HL-60 (cell line): ENCODE data around the gene CSF2RB.

ENCODE experiments used
- DNase-seq, 2 experiments: peaks; one replicate each; pipeline ENCODE4 v3.0.0-alpha.2; 2010 to 2020; ENCODE audit warnings: low read depth in 1 of 2, low spot score in 1 of 2
- H3K27ac ChIP-seq: fragments of 250-450 bp; sonication (Bioruptor Pico); replicated peaks from 2 replicates; pipeline ENCODE4 v1.5.1; 2020; ENCODE audit warnings: mild to moderate bottlenecking, moderate library complexity
- H3K27me3 ChIP-seq: fragments of 250-450 bp; sonication (Bioruptor Pico); 2 replicates; pipeline ENCODE4 v1.5.1; 2021; ENCODE audit warnings: mild to moderate bottlenecking, moderate library complexity; ENCODE audit not compliant: insufficient read depth, poor library complexity, severe bottlenecking
- H3K4me3 ChIP-seq: replicated peaks from 2 replicates; pipeline ENCODE4 v1.5.1; 2011; ENCODE audit warnings: mild to moderate bottlenecking, control low read depth, low read length; ENCODE audit not compliant: insufficient read depth
- GABPA ChIP-seq: IDR thresholded peaks from 2 replicates; pipeline ENCODE4 v1.6.1; 2012; ENCODE audit warnings: low read depth
- POLR2AphosphoS5 ChIP-seq: IDR thresholded peaks from 2 replicates; pipeline ENCODE4 v1.6.1; 2012; ENCODE audit warnings: low read depth
- SPI1 ChIP-seq: IDR thresholded peaks from 2 replicates; pipeline ENCODE4 v1.6.1; 2012; ENCODE audit warnings: low read depth, mild to moderate bottlenecking, borderline replicate concordance
- TF ChIP-seq, protein P1 (sequence below): IDR thresholded peaks from 2 replicates; pipeline ENCODE4 v1.6.1; 2012; ENCODE audit warnings: low read depth; ENCODE audit not compliant: insufficient replicate concordance
- TF ChIP-seq, protein P2 (sequence below): IDR thresholded peaks from one replicate; pipeline ENCODE4 v1.5.1; 2011; ENCODE audit warnings: low read length, control low read depth, inconsistent platforms; ENCODE audit not compliant: insufficient read depth

Gene CSF2RB

DNA sequence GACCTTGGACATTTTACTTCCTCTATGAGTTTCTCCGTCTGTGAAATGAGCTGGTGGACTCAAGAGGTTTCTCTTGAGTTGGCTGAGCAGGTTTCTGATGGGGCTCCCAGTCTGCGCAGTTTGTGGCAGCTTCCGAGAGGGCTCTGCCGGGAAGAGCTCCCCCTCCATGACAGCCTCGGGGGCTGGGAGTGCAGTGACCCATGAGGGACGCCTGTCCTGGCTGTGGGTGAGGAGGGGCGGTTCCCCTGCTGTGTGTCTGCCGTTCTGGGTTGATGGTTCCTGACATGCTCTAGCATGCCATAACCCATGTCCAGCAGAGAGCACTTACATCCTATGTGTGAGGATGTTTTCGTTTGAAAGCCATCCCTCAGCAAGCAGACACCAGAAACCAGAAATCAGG lies 14.8 kb downstream of the CSF2RB start:
- TF ChIP-seq GABPA, result no peak
- no peak for DNase-seq
- no peak overlapping the region for H3K27ac ChIP-seq
- H3K27me3 ChIP-seq, result no peaks in the 10 kb centered on the region
- no peak overlapping the region for H3K4me3 ChIP-seq

DNA sequence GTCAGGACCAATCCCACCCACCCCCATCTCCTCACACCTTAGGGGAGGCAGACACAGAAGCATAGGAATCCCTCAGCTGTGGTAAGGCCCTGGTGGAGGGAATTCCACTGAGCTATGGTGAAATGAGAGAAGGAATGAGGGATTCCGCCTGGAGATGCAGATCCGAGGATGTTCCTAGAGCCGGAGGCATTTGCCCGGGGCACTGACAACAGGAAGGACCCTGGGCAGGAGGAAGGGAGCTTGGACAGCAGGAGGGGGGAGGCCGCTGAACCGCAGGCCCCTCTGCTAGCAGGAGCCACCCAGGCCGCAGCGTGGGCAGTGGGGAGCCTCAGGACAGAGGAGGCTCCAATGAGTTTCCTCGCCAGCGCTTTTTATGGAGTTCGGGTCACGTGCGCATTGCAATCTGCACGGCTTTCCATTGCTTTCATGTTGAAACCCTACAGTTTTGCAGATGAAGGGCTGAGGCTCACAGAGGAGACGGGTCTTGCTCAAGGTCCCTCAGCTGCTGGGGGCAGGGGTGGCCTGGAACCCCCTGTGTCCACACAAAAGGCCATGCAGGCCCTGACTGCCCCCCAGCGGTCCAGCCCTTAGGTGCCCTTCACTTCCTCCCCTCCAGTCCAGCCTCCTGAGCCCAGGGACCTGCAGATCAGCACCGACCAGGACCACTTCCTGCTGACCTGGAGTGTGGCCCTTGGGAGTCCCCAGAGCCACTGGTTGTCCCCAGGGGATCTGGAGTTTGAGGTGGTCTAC lies 15.5 kb downstream of the CSF2RB start:
- TF ChIP-seq, protein P1, sequence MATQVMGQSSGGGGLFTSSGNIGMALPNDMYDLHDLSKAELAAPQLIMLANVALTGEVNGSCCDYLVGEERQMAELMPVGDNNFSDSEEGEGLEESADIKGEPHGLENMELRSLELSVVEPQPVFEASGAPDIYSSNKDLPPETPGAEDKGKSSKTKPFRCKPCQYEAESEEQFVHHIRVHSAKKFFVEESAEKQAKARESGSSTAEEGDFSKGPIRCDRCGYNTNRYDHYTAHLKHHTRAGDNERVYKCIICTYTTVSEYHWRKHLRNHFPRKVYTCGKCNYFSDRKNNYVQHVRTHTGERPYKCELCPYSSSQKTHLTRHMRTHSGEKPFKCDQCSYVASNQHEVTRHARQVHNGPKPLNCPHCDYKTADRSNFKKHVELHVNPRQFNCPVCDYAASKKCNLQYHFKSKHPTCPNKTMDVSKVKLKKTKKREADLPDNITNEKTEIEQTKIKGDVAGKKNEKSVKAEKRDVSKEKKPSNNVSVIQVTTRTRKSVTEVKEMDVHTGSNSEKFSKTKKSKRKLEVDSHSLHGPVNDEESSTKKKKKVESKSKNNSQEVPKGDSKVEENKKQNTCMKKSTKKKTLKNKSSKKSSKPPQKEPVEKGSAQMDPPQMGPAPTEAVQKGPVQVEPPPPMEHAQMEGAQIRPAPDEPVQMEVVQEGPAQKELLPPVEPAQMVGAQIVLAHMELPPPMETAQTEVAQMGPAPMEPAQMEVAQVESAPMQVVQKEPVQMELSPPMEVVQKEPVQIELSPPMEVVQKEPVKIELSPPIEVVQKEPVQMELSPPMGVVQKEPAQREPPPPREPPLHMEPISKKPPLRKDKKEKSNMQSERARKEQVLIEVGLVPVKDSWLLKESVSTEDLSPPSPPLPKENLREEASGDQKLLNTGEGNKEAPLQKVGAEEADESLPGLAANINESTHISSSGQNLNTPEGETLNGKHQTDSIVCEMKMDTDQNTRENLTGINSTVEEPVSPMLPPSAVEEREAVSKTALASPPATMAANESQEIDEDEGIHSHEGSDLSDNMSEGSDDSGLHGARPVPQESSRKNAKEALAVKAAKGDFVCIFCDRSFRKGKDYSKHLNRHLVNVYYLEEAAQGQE, result no peak
- TF ChIP-seq POLR2AphosphoS5 (no peak), GABPA (no peak), SPI1 (no peak)
- TF ChIP-seq, protein P2, sequence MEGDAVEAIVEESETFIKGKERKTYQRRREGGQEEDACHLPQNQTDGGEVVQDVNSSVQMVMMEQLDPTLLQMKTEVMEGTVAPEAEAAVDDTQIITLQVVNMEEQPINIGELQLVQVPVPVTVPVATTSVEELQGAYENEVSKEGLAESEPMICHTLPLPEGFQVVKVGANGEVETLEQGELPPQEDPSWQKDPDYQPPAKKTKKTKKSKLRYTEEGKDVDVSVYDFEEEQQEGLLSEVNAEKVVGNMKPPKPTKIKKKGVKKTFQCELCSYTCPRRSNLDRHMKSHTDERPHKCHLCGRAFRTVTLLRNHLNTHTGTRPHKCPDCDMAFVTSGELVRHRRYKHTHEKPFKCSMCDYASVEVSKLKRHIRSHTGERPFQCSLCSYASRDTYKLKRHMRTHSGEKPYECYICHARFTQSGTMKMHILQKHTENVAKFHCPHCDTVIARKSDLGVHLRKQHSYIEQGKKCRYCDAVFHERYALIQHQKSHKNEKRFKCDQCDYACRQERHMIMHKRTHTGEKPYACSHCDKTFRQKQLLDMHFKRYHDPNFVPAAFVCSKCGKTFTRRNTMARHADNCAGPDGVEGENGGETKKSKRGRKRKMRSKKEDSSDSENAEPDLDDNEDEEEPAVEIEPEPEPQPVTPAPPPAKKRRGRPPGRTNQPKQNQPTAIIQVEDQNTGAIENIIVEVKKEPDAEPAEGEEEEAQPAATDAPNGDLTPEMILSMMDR, result no peak
- no peak for DNase-seq
- Histone ChIP-seq H3K4me3 (no peak overlapping the region), H3K27me3 (no peaks in the 10 kb centered on the region), H3K27ac (no peak overlapping the region)

DNA sequence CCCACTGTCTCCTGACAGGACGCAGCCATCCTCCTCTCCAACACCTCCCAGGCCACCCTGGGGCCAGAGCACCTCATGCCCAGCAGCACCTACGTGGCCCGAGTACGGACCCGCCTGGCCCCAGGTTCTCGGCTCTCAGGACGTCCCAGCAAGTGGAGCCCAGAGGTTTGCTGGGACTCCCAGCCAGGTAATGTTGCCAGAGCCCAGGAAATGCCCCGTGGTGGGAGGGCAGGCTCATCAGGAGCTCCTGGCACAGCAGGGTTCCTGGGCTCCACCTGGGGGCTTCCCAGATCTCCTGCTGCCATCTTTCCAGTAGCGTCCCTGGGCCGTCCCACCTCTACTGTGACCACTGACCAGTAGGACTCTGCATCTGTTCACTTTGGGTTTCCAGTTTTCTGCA lies 16.2 kb downstream of the CSF2RB start:
- Histone ChIP-seq H3K4me3 (no peak overlapping the region), H3K27ac (no peak overlapping the region), H3K27me3 (no peaks in the 10 kb centered on the region)
- no peak for TF ChIP-seq SPI1
- TF ChIP-seq POLR2AphosphoS5, result no peak
- TF ChIP-seq, protein P1, result no peak
- no peak for TF ChIP-seq GABPA
- TF ChIP-seq, protein P2, result no peak
- DNase-seq, result no peak

DNA sequence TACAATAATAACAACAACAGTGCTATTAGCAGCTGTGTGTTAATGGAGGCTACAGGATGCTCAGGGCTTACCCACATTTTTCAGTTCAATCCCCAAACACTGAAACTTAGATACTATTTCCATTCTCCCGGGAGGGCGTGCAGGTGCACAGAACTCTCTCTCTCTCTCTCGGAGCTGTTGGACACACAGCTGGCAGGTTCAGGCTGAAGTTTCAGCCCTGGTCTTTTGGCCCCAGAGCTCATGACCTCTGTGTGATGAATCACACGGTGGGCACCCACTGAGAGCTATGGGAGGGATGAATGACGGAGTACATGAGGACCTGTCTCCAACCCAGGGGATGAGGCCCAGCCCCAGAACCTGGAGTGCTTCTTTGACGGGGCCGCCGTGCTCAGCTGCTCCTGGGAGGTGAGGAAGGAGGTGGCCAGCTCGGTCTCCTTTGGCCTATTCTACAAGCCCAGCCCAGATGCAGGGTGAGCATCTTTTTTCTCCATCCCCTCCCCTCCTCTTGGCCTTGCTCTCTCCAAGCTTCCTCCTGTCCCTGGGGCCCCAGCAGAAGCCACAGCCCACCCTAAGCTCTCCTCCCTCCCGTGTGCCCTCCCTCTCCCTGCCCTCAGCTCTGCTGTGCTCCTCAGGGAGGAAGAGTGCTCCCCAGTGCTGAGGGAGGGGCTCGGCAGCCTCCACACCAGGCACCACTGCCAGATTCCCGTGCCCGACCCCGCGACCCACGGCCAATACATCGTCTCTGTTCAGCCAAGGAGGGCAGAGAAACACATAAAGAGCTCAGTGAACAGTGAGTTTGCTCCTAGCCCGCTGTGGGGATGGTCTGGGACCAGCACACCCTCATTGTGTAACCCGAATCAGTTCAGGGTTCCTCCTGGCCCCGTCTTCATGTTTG lies 16.9 kb downstream of the CSF2RB start:
- TF ChIP-seq, protein P2, result no peak
- TF ChIP-seq SPI1 (no peak), GABPA (no peak), POLR2AphosphoS5 (no peak)
- TF ChIP-seq, protein P1, result no peak
- DNase-seq, result no peak
- no peaks in the 10 kb centered on the region for H3K27me3 ChIP-seq
- H3K4me3 ChIP-seq, result no peak overlapping the region
- H3K27ac ChIP-seq, result no peak overlapping the region
